PC-3 (cell line): ENCODE data around the gene DHFR. TPM values are rescaled to one million over a fixed set of nuclear protein-coding genes. Genes with fewer than 3 reads are reported as not detected.

Experiments
- ATAC-seq: fragments of 200-7000 bp; cut with Tn5 transposase; 2 replicates; pipeline ENCODE4 v1.9.1; 2020; ENCODE audit warnings: mild to moderate bottlenecking, moderate library complexity
- BruUV-seq: library from RNA; stranded (reverse); fragments of 400-500 nt; replicated peaks from 2 replicates; lab custom pipeline; 2021; lab: Mats Ljungman, UMichigan
- CTCF ChIA-PET: fragments of 300-600 bp; sonication (Branson Sonifier 250); formaldehyde crosslinking; loops from one replicate; lab custom pipeline; 2022; ENCODE audit warnings: antibody characterized with exemption; lab: Charles Lee
- POLR2A ChIA-PET: fragments of 300-600 bp; sonication (Branson Sonifier 250); formaldehyde crosslinking; loops from one replicate; lab custom pipeline; 2022; ENCODE audit warnings: antibody characterized with exemption; ENCODE audit not compliant: unreplicated experiment; lab: Charles Lee
- DNase-seq: peaks from one replicate; pipeline ENCODE4 v3.0.0-alpha.2; 2015
- H2AFZ ChIP-seq: fragments of 300-600 bp; sonication (generic); 2 replicates; pipeline ENCODE4 v1.6.0; 2016; ENCODE audit warnings: antibody characterized with exemption, low read length
- H3F3A ChIP-seq: fragments of 300-600 bp; sonication (generic); one replicate; pipeline ENCODE4 v1.6.0; 2017; ENCODE audit warnings: antibody characterized with exemption, low read length, control low read depth, mild to moderate bottlenecking; ENCODE audit not compliant: unreplicated experiment
- H3K27ac ChIP-seq: fragments of 300-600 bp; sonication (generic); 2 replicates; pipeline ENCODE4 v1.5.1; 2016; ENCODE audit warnings: mild to moderate bottlenecking, low read length
- H3K27me3 ChIP-seq: fragments of 300-600 bp; sonication (generic); 2 replicates; pipeline ENCODE4 v1.6.1; 2016; ENCODE audit warnings: low read length, mixed read lengths
- H3K36me3 ChIP-seq: fragments of 300-600 bp; sonication (generic); 2 replicates; pipeline ENCODE4 v1.6.1; 2016; ENCODE audit warnings: low read depth, mixed run types, low read length, mixed read lengths
- H3K4me1 ChIP-seq: fragments of 300-600 bp; sonication (generic); 2 replicates; pipeline ENCODE4 v1.5.1; 2016; ENCODE audit warnings: low read length; ENCODE audit not compliant: insufficient read depth
- H3K4me2 ChIP-seq: fragments of 300-600 bp; sonication (generic); 2 replicates; pipeline ENCODE4 v1.6.0; 2016; ENCODE audit warnings: low read length
- H3K4me3 ChIP-seq: fragments of 300-600 bp; sonication (generic); 2 replicates; pipeline ENCODE4 v1.5.1; 2016; ENCODE audit warnings: mild to moderate bottlenecking, low read length, mixed read lengths
- H3K79me2 ChIP-seq: fragments of 300-600 bp; sonication (generic); 2 replicates; pipeline ENCODE4 v1.6.1; 2017; ENCODE audit warnings: low read length, mixed read lengths
- H3K9ac ChIP-seq: fragments of 300-600 bp; sonication (generic); 2 replicates; pipeline ENCODE4 v1.6.0; 2016; ENCODE audit warnings: mild to moderate bottlenecking, low read length
- H3K9me2 ChIP-seq: fragments of 300-600 bp; sonication (generic); replicated peaks from 2 replicates; pipeline ENCODE4 v1.6.1; 2016; ENCODE audit warnings: mixed run types, low read length, mixed read lengths
- H3K9me3 ChIP-seq: fragments of 300-600 bp; sonication (generic); 2 replicates; pipeline ENCODE4 v1.6.1; 2016; ENCODE audit warnings: low read length, mixed read lengths
- H4K20me1 ChIP-seq: fragments of 300-600 bp; sonication (generic); 2 replicates; pipeline ENCODE4 v1.6.1; 2016; ENCODE audit warnings: low read length, mixed read lengths
- EZH2 ChIP-seq: fragments of 300-600 bp; sonication (generic); IDR thresholded peaks from one replicate; pipeline ENCODE4 v1.6.1; 2017; ENCODE audit warnings: antibody characterized with exemption, mild to moderate bottlenecking, low read length; ENCODE audit not compliant: unreplicated experiment
- EZH2phosphoT487 ChIP-seq: fragments of 300-600 bp; sonication (generic); IDR thresholded peaks from 2 replicates; pipeline ENCODE4 v1.6.1; 2018; ENCODE audit warnings: mild to moderate bottlenecking, antibody characterized with exemption, low read length, borderline replicate concordance
- intact Hi-C: fragments of 100-400 bp; cut with micrococcal nuclease; formaldehyde crosslinking; loops from 2 replicates; pipeline ENCODE4 v1.9.0; 2023
- total RNA-seq: library from RNA; depleted of rRNA; stranded (reverse); fragments of >200 nt; gene quantifications from 2 replicates; pipeline ENCODE4 v1.2.3, GENCODE V29; 2014
- TF ChIP-seq, protein P1 (sequence below): fragments of 300-600 bp; sonication (generic); conservative IDR thresholded peaks from 2 replicates; pipeline ENCODE4 v1.5.1; 2017; ENCODE audit warnings: antibody characterized with exemption, low read depth, mild to moderate bottlenecking, low read length

The DHFR gene
- total RNA-seq, 1 experiment from 2014 or later: 22.0 TPM

DNA sequence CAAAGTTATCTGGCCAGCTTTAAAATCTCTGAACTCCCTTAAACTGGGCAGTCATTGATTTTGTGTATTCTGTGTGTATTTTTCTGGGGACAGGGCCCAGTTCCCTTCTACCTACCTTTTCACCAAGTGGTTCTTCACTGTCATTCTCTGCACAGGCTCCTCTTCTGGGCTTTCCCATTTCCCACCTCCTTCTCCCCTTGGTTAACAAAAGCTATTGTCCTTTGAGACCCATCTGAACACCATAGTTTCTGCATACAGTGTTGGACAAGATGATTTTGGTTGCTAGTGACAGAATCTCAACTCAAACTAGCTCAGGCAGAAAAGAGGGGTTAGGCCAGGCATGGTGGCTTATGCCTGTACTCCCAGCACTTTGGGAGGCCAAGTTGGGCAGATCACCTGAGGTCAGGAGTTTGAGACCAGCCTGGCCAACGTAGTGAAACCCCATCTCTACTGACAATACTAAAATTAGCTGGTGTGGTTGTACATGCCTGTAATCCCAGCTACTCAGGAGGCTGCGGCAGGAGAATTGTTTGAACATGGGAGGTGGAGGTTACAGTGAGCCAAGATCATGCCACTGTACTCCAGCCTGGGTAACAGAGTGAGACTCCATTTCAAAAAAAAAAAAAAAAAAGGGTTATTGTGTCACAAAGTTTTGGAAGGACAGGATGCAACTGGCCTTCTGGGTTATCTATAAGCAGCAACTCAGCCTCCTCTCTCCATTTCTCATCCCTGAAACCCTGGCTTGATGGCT, 53.7 kb downstream of the DHFR start:
- no peak overlapping the region for H3K4me2 ChIP-seq
- TF ChIP-seq EZH2phosphoT487 (no peak), EZH2 (no peak)
- TF ChIP-seq, protein P1, sequence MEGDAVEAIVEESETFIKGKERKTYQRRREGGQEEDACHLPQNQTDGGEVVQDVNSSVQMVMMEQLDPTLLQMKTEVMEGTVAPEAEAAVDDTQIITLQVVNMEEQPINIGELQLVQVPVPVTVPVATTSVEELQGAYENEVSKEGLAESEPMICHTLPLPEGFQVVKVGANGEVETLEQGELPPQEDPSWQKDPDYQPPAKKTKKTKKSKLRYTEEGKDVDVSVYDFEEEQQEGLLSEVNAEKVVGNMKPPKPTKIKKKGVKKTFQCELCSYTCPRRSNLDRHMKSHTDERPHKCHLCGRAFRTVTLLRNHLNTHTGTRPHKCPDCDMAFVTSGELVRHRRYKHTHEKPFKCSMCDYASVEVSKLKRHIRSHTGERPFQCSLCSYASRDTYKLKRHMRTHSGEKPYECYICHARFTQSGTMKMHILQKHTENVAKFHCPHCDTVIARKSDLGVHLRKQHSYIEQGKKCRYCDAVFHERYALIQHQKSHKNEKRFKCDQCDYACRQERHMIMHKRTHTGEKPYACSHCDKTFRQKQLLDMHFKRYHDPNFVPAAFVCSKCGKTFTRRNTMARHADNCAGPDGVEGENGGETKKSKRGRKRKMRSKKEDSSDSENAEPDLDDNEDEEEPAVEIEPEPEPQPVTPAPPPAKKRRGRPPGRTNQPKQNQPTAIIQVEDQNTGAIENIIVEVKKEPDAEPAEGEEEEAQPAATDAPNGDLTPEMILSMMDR: no peak
- no peaks in the 10 kb centered on the region for H3K36me3 ChIP-seq
- ATAC-seq (no peak), DNase-seq (no peak)
- H3K9me2 ChIP-seq: no peaks in the 10 kb centered on the region
- CTCF ChIA-PET: no interaction called here
- no peak overlapping the region for H2AFZ ChIP-seq
- intact Hi-C loops: no loop called here
- no peaks in the 10 kb centered on the region for H3K27me3 ChIP-seq
- H3K4me1 ChIP-seq: no peaks in the 10 kb centered on the region
- no TSS peak for BruUV-seq
- H3K79me2 ChIP-seq: no peaks in the 10 kb centered on the region
- no peaks in the 10 kb centered on the region for H3K9me3 ChIP-seq
- no peak overlapping the region for H3K27ac ChIP-seq
- H3K9ac ChIP-seq: no peak overlapping the region
- POLR2A ChIA-PET: no interaction called here
- H4K20me1 ChIP-seq: no peaks in the 10 kb centered on the region
- no peaks in the 10 kb centered on the region for H3F3A ChIP-seq
- no peak overlapping the region for H3K4me3 ChIP-seq

DNA sequence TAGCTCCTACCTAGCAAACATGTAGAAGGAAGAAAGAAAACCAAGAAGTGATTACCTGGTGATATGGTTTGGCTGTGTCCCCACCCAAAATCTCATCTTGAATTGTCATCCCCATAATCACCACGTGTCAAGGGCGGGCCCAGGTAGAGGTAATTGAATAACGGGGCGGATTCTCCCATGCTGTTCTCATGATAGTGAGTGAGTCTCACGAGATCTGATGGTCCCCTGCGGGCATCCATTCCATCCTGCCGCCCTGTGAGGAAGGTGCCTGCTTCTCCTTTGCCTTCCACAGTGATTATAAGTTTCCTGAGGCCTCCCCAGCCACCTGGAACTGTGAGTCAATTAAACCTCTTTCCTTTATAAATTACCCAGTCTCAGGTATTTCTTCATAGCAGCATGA, 57.3 kb downstream of the DHFR start:
- no peaks in the 10 kb centered on the region for H3F3A ChIP-seq
- H3K79me2 ChIP-seq: no peaks in the 10 kb centered on the region
- no peak overlapping the region for H3K4me2 ChIP-seq
- H3K36me3 ChIP-seq: no peaks in the 10 kb centered on the region
- no peak for ATAC-seq
- no peaks in the 10 kb centered on the region for H3K27me3 ChIP-seq
- CTCF ChIA-PET: no interaction called here
- no peaks in the 10 kb centered on the region for H3K4me1 ChIP-seq
- intact Hi-C loops: no loop called here
- H3K4me3 ChIP-seq: no peak overlapping the region
- no peak overlapping the region for H3K27ac ChIP-seq
- no peak overlapping the region for H3K9ac ChIP-seq
- no peaks in the 10 kb centered on the region for H4K20me1 ChIP-seq
- no peaks in the 10 kb centered on the region for H3K9me3 ChIP-seq
- DNase-seq: no peak
- POLR2A ChIA-PET: no interaction called here
- H3K9me2 ChIP-seq: no peaks in the 10 kb centered on the region
- H2AFZ ChIP-seq: no peak overlapping the region
- BruUV-seq: no TSS peak
- TF ChIP-seq, protein P1: no peak
- no peak for TF ChIP-seq EZH2
- TF ChIP-seq EZH2phosphoT487: no peak

DNA sequence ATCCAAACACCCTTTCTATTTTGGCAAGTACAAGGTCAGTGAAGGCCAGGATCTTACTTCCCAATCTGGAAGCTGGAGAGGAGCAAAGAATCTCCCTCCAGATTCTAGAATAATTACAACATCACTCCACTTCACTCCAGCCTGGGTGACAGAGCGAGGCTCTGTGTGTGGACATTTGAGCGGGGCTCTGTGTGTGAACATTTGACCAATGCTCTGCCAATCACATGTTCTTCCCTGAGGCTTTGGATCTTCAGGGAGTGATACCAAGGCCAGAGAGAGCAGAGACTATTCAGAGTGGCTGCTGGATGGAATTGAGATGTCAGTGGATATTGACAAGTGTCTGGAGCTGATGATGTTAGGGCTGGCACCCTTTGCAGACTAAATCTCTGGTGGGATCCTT, 60.0 kb downstream of the DHFR start:
- POLR2A ChIA-PET: no interaction called here
- DNase-seq: no peak

More for the DNA sequence above, 60.0 kb downstream of the DHFR start:
- Histone ChIP-seq H3K4me3 (no peak overlapping the region), H2AFZ (no peak overlapping the region), H3K9ac (no peak overlapping the region), H3K4me1 (no peaks in the 10 kb centered on the region), H3F3A (no peaks in the 10 kb centered on the region), H3K36me3 (no peaks in the 10 kb centered on the region), H3K27me3 (no peaks in the 10 kb centered on the region), H3K27ac (no peak overlapping the region), H3K9me3 (no peaks in the 10 kb centered on the region), H3K79me2 (no peaks in the 10 kb centered on the region), H4K20me1 (no peaks in the 10 kb centered on the region), H3K9me2 (no peaks in the 10 kb centered on the region), H3K4me2 (no peak overlapping the region)
- CTCF ChIA-PET: no interaction called here
- ATAC-seq: no peak
- TF ChIP-seq, protein P1: no peak
- no peak for TF ChIP-seq EZH2
- no peak for TF ChIP-seq EZH2phosphoT487
- no TSS peak for BruUV-seq
- intact Hi-C loops: no loop called here
